ENCODE results near the gene XIRP1.

GRCh38 chr3:39180183-39180545 lies 12.2 kb downstream of the XIRP1 start:
- no peak for TF ChIP-seq YY1 (IDR thresholded peaks at IDR 0.05; ENCODE audit: insufficient read depth, insufficient replicate concordance, low read depth, low read length)
- TF ChIP-seq, protein P1, sequence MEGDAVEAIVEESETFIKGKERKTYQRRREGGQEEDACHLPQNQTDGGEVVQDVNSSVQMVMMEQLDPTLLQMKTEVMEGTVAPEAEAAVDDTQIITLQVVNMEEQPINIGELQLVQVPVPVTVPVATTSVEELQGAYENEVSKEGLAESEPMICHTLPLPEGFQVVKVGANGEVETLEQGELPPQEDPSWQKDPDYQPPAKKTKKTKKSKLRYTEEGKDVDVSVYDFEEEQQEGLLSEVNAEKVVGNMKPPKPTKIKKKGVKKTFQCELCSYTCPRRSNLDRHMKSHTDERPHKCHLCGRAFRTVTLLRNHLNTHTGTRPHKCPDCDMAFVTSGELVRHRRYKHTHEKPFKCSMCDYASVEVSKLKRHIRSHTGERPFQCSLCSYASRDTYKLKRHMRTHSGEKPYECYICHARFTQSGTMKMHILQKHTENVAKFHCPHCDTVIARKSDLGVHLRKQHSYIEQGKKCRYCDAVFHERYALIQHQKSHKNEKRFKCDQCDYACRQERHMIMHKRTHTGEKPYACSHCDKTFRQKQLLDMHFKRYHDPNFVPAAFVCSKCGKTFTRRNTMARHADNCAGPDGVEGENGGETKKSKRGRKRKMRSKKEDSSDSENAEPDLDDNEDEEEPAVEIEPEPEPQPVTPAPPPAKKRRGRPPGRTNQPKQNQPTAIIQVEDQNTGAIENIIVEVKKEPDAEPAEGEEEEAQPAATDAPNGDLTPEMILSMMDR (CRISPR knock-in tag; IDR thresholded peaks at IDR 0.05), result no peak
- no peak for TF ChIP-seq ZNF556 (CRISPR knock-in tag; IDR thresholded peaks at IDR 0.05; ENCODE audit: borderline replicate concordance)
- TF ChIP-seq, protein P2, sequence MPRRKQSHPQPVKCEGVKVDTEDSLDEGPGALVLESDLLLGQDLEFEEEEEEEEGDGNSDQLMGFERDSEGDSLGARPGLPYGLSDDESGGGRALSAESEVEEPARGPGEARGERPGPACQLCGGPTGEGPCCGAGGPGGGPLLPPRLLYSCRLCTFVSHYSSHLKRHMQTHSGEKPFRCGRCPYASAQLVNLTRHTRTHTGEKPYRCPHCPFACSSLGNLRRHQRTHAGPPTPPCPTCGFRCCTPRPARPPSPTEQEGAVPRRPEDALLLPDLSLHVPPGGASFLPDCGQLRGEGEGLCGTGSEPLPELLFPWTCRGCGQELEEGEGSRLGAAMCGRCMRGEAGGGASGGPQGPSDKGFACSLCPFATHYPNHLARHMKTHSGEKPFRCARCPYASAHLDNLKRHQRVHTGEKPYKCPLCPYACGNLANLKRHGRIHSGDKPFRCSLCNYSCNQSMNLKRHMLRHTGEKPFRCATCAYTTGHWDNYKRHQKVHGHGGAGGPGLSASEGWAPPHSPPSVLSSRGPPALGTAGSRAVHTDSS (CRISPR knock-in tag; conservative IDR thresholded peaks at IDR 0.05), result no peak
- TF ChIP-seq RBFOX2 (IDR thresholded peaks at IDR 0.05; ENCODE audit: low read depth, low read length), result no peak
- no peak for TF ChIP-seq NFYB (CRISPR knock-in tag; IDR thresholded peaks at IDR 0.05)
- no peak for TF ChIP-seq RARA (CRISPR knock-in tag; IDR thresholded peaks at IDR 0.05)
- no peak for TF ChIP-seq HMGXB4 (CRISPR knock-in tag; IDR thresholded peaks at IDR 0.05; ENCODE audit: borderline replicate concordance in 1 of 2, low read depth in 1 of 2)
- TF ChIP-seq POLR2AphosphoS5 (IDR thresholded peaks at IDR 0.05; ENCODE audit: low read depth, low read length), result no peak
- TF ChIP-seq HINFP (CRISPR knock-in tag; IDR thresholded peaks at IDR 0.05; ENCODE audit: low read depth), result no peak
